GM19395 (cell line): ENCODE data around the gene SLC35E4.
"Not testable (repeated sequence)": the region's sequence is repeated elsewhere in the genome, so short reads cannot be mapped to it uniquely, and the experiment has no call there.

Source experiments
- ATAC-seq: cut with Tn5 transposase; IDR thresholded peaks from one replicate; pipeline ENCODE4 v1.9.1; 2021; ENCODE audit warnings: mild to moderate bottlenecking, moderate library complexity; ENCODE audit not compliant: unreplicated experiment

Gene SLC35E4

DNA sequence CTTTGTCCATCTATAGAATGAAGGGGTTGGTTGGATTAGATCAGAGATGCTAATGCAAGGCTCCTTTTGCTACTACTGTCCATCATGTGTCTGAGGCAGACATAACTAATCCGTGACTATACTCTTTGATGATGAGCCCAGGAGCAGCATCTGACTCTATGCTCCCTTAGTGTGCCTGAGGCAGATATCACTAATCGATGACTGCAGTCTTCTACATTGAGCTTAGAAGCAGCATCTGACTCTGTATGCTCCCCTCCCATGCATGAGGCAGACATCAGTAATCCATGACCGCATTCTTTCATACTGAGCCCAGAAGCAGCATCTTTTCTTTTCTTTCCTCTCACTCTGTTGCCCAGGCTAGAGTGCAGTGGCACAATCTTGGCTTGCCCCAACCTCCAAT lies 24.4 kb upstream of the SLC35E4 start:
- ATAC-seq: no peak

DNA sequence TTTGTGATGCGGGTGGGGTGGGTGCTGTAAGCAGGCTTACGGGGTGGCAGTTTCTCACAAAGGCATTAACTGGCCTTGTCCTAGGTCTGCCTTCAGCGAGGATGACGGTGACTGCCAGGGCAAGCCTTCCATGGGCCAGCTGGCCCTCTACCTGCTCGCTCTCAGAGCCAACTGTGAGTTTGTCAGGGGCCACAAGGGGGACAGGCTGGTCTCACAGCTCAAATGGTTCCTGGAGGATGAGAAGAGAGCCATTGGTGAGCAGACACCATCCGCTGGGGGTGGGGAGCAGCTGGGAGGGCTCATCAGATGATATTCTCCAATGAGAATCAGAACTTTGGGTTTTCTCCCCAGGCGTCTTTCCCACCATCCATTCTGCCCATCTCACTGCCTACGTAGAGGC lies 22.8 kb upstream of the SLC35E4 start:
- no peak for ATAC-seq

GRCh38 chr22:30614268-30614667 lies 21.3 kb upstream of the SLC35E4 start:
- ATAC-seq: no peak

- ATAC-seq: no peak
Measured at GRCh38 chr22:30614879-30615278, 20.7 kb upstream of the SLC35E4 start.

DNA sequence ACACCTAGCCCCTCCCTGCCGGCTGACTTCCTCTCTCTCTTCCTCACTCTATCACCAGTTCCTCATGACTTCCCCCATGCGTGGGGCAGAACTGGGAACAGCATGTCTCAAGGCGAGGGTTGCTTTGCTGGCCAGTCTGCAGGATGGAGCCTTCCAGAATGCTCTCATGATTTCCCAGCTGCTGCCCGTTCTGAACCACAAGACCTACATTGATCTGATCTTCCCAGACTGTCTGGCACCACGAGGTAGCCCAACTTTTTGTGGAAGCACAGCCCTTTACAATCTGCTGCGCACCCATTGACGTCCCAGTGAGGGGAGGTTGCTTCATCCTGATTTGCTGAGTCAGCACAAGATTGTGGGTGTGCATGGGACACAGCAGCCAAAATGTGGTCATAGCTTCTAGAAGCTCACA lies 20.0 kb upstream of the SLC35E4 start:
- ATAC-seq: no peak

GRCh38 chr22:30617819-30618218 lies 17.8 kb upstream of the SLC35E4 start:
- no peak for ATAC-seq

- ATAC-seq: not testable (repeated sequence)
Measured at GRCh38 chr22:30619909-30620308, 15.7 kb upstream of the SLC35E4 start.

- no peak for ATAC-seq
Measured at GRCh38 chr22:30626413-30626812, 9.2 kb upstream of the SLC35E4 start.

- ATAC-seq: no peak
Measured at GRCh38 chr22:30627471-30627870, 8.1 kb upstream of the SLC35E4 start.

DNA sequence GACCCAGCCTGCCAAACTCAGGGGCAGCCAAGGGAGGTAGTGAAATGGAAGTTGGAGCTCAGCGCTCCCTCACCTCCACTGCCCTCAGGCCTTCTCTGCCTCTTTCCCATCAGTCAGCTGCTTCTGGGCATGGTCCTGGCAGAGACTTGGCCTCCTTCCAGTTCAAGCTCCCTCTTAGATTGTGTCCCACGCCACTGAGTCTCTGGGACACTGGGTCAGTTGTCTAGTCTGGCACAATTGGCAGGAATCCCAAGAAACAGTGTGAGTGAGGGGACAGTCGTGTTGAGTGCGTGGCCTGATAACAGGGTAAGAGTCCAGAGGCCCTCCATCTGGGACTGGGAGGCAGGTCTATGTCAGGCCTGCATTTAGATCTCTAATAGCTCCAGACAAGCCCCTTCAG lies 7.1 kb upstream of the SLC35E4 start:
- ATAC-seq: no peak

GRCh38 chr22:30631469-30631868 lies 4.1 kb upstream of the SLC35E4 start:
- not testable (repeated sequence) for ATAC-seq

GRCh38 chr22:30634471-30635233 lies 929 bp upstream of the SLC35E4 start:
- peak; percentile 70 for ATAC-seq

DNA sequence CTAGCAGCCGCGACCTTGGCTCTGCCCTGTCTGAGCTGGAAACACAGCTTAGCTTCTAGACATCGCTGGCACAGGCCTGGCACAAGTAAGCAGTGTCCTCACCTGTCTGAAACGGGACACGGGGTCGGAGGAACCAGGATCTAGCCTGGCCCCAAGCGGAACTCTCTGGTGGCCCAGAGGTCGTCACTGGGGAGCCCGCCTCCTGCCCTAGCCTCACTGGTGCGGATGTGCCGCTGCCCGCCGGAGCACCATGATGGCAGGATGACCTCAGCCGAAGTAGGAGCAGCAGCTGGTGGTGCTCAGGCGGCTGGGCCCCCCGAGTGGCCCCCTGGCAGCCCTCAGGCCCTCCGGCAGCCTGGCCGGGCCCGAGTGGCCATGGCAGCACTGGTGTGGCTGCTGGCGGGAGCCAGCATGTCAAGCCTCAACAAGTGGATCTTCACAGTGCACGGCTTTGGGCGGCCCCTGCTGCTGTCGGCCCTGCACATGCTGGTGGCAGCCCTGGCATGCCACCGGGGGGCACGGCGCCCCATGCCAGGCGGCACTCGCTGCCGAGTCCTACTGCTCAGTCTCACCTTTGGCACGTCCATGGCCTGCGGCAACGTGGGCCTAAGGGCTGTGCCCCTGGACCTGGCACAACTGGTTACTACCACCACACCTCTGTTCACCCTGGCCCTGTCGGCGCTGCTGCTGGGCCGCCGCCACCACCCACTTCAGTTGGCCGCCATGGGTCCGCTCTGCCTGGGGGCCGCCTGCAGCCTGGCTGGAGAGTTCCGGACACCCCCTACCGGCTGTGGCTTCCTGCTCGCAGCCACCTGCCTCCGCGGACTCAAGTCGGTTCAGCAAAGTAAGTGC lies 871 bp downstream of the SLC35E4 start:
- no peak for ATAC-seq

DNA sequence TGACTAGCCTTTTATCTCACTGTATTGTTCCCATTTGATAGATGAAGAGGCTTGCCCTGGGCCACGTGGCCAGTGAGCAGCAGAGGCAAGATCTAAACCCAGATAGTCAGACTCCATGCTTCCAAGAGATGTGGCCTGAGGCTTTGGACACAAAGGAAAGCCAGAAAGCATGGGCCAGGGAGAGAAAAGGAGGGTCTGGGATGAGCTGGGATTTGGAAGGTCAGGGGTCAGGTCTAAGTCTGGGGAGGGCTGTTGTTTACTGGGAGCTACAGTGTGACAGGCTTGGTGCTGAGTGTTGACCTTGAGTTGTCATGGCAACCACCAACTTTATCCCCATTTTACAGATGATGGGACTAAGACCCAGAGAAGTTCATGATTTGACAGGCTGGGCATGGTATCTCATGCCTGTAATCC lies 2.1 kb downstream of the SLC35E4 start:
- no peak for ATAC-seq

DNA sequence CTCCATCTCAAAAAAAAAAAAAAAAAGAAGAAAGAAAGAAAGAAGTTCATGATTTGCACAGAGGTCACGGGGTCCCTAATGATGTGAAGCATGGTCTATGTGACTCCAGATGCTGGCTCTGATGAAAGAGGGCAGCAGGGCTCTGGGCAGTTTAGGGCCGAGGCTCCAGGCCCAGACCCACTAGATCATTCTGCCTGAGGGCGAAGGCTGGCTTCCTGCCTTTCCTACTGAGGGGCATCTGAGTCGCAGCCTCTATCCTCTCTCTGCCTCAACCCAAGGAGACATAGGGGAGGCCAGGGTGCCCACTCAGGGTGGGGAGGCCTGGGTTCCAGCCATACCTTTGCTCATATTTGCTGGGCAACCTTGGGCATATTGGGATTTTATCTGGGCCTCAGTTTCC lies 4.8 kb downstream of the SLC35E4 start:
- ATAC-seq: no peak

GRCh38 chr22:30640839-30641430 lies 5.4 kb downstream of the SLC35E4 start:
- no peak for ATAC-seq

GRCh38 chr22:30643055-30643875 lies 7.7 kb downstream of the SLC35E4 start:
- ATAC-seq: no peak

- no peak for ATAC-seq
Measured at GRCh38 chr22:30646518-30647160, 11.1 kb downstream of the SLC35E4 start.

DNA sequence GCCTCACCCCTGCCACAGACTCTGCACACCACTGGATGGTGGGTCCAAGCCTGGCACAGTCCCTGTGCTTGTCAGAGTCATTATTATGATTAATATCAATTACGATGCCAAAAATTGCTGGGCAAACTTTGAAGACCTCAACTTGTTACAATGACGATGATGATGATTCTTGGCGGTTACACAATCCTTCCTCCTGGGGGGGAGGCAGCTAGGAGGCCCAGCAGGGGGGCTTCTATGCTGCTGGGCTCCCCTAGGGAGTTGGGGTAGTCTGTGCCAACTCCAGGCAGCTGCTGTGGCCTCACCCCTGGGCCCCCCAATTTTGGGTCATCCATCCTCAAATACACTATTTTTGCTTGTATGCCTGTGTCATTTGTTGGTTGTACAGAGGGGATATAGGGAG lies 12.0 kb downstream of the SLC35E4 start:
- no peak for ATAC-seq

DNA sequence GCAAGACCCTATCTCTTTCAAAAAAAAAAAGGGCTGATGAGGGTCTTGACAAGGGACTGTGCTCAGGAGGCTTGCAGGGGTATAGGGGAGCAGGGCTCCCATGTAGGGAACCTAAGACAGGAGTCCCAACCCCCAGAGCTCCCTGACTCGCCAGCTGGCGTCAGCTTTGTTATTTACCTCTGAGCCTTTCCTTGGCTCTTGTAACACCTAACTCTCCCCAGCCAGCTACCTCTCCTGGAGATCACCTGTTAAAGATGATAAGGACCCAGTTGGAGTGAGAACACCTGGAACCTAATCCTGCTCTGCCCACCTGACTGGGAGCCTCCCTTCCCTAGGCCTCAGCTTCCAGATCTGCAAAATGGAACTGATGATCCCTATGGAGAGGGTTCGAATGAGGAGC lies 13.2 kb downstream of the SLC35E4 start:
- no peak for ATAC-seq
